COR-L47 (cell line): ENCODE data around the gene PHLPP1.

Experiments
- DNase-seq: peaks from one replicate; lab custom pipeline; 2025; lab: John Stamatoyannopoulos, UW

PHLPP1 gene

DNA sequence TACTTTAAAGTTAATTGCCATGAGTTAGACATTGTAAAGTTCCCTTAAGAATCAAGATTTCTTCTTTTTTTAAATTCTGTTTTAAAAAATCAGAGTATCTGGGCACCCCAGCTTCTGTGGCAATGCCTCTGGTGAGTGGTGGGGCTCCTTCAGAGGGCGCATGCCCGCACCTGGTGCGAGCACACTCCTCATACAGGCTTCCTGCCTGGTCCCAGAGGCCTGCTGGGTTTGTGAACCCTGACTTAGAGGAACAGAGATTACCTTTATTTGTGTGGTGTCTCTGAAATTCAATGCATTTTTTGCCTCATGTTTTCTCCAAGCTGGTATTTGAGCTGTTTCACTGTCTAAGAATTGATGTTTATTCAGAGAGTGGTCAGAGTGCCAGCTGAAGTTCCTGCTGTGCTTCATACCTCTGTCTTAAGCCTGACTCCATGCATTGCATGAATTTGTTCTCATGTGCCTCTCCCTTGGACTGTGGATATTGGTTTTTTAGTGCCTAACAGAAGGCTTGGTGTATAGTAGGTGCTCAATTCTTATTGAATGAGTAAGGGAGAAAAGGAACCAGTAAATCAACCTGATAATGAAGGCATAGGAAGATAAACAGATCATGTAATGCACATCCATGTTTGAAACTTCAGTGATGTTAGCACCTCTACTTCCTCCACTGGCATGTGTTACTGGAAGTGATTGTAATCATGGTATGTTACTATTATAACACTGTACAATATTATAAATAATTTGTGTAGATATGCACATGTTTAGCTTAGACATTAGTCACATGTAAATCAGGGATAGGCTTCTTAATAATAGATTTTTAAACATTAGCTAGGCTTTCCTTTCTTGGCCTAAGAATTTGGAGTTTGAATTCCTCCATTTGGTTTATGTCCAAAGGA is 29.0 kb downstream of the PHLPP1 start:
- no peak for DNase-seq

DNA sequence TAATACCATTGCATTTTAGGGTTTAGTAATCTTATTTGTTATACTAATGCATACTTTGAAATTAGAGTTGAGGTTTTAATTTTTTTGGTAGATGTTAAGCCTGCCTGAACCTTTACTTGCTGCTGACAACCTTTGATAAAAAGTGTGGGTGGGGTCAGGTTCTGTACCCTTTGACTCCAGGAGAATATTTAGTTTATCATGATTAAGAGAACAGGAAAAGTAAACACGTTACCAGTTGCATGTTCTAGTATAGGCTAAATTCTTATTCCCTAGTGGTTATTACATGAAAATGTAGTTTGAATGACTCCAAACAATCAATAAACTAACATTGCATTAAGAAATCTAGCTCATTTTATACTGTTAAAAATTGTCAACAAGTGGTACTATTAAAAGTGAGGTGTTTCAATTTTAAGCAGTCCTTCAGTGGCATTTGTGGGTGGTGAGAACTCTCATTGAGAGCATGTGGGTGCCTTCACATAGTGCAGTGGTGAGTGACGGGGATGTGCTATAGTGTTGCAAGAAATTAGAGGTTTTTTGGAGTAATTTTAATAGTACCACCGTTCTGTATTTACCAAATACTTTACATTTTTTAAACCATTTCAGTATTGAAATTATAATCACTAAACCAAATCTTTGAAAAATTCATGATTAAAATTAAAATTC is 29.9 kb downstream of the PHLPP1 start:
- no peak for DNase-seq

DNA sequence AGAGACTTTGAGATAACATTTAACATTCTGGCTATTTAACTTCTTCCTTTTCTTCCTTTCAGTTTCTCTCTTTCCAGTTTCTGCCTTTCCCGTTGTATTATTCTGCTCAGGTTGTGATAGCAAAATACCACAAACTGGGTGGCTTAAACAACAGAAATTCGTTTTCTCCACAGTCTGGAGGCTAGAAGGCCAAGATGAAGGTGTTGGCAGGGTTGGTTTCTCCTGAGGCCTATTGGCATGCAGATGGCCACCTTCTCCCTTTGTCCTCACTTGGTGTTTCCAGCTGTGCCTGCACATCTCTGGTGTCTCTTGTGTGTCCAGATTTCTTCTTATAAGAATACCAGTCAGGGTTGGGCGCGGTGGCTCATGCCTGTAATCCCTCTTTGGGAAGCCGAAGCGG is 34.0 kb downstream of the PHLPP1 start:
- no peak for DNase-seq

DNA sequence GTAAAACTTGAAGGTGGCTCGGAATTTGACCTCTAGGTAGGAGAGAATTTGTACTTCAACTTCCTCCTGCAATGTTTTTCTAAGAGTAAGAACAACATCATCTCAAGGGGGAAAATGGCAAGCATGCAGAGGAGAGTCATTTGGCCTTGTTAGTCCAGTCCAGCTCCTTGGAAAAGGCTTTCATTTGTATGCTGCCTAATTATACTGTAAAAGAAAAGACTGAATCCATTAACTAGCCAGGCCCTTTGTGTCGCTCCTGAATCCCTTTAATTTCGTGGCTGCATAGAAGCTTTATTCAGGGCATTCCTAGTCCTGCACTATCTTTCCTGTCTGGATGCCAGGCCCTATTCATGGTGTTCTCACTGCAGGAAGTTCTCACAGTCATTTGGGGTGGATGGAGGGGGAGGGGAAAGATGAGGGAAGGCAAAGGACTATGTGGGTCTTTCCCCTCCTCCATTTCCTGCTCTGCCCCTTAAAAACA is 36.0 kb downstream of the PHLPP1 start:
- DNase-seq = peak; percentile 54

DNA sequence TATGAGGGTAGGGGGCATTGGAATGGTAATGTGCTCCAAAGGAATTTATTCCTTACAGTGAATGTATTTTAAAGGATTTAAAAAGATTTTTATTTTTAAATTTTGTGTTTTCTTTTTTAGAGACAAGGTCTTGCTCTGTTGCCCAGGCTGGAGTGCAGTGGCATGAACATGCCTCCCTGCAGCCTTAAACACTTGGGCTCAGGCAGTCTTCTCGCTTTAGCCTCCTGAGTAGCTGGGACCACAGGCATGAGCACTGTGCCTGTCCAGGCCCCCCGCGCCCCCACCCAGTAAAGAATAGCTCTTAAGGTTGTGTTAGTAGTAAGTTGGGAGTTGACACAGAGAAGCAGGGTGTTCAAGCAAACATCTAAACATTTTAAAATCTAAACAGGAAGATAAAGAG is 36.6 kb downstream of the PHLPP1 start:
- DNase-seq = no peak

DNA sequence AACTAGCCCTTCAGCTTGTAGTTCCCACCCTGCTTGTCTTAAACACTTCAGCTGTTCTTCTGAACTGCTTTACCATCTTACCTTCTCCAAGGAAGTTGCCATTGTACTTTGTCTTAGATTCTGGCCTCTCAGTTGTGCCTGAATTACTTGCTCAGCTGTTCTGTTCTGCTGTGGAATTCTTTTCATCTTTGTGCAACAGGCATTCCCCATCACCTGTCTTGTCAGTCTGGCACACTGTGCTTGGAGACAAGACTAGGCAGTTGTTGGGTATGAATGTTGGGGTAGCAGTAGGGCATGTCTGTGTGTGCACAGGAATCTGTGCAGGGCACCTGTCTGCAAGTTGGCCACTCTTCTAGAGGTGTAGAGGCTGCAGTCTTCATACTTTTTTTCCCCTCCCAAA is 38.7 kb downstream of the PHLPP1 start:
- no peak for DNase-seq

DNA sequence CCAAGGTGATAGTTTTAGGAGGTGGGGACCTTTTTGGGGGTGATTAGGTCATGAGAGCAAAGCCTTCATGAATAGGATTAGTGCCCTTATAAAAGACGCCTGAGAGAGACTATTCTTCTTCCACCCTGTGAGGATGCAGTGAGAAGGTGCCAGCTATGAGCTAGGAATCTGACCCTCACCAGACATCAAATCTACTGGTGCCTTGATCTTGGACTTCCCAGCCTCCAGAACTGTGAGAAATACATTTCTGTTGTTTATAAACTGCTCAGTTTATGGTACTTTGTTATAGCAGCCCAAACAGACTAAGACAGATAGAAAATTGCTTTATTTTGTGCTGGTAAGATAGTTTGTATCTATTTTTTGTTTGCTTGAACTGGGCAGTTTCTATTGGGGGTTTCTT is 40.1 kb downstream of the PHLPP1 start:
- no peak for DNase-seq

DNA sequence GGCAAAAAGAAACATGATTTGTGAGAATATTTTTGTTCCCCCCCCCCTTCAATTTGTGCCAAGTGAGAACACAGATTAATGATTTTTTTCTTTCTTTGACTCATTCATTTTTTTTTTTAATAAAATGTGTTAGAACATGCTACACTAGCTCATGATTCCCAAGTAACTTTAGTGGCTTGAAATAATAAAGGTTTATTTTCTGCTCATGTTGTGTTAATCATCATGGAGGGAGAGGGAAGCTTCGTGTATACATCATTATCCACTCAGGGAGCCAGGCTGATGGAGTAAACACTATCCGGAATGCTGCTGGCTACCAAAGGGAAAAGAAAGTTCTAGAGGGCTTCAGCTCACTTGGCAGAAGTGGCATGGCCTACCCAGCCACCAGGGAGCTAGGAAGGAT is 40.6 kb downstream of the PHLPP1 start:
- no peak for DNase-seq

DNA sequence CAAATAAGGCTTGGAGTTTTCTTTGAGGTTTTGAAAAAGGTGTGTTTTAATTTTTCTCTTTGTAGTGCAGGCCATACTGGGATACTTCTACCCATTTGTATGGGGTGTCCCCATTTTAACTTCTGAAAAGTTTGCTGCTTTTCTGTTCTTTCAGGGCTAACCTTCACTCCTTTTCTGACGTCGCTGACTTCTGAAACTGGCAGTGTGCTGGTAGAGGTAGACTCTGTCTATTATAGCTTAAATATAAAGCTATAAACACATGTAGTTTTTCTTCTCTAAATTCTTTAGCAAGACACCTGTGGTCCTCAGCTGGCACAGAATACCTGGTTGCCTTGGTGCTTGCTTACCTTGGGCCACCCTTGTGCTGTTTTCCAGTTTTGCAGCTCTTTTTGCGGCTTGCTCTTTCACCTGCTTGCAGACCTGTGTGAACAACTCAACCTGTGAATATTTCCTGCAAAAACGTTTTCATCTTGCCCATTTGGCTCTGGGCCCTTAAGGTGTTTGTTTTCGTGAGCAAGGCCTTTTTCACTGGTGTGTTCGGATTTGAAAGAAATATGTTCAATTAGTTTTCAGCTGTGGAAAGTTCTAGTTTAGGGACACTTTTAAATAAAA is 42.2 kb downstream of the PHLPP1 start:
- no peak for DNase-seq

DNA sequence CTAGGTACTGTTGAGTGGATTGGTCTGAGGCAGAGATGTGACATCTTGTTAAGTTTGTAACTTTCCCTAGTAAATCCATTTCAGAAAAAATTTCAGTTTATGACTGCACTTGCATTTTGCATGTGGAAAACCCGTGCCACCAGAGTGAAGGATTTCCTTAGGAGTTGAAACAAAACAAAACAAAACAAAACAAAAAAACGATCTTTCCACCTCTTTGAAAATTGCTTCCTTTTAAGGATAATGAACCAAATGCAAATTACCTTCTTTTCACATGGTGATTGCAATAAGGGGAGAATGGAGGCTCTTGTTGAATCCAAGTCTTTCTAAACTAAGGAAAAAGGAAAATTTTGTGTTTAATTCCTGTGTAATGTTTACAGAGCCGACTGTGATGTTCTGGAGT is 43.2 kb downstream of the PHLPP1 start:
- DNase-seq = no peak

DNA sequence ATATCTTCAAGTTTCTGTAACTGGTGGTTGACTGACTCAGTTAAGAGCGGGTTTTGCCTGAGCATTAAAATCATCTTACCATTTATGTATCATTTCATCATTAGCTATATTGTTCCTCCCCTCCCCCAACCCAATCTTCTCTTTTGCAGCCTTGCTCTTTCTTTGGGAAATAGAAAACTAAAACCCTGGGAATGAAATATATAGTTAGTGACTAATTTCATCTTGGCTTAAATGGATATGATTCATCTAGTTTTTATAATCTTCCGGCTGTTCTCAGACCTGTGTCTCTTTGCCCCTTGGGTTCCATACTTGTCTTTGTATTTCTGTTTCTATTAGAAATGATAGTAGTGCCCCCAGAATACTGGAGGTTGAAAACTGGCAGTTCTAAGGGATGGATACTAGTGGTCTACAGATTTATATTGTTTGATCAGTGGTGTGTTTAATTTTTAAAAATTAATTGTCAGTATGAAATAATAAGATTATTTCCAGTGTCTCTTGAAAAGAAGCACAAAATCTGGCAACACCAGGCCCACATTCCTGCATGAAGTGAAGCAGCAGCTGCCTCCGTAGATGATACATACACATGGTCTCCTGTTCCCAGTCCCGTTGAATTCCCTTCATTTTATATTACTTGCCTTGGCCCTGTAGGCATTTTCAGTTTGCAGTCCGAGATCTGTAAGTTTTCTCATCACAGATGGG is 44.5 kb downstream of the PHLPP1 start:
- no peak for DNase-seq

DNA sequence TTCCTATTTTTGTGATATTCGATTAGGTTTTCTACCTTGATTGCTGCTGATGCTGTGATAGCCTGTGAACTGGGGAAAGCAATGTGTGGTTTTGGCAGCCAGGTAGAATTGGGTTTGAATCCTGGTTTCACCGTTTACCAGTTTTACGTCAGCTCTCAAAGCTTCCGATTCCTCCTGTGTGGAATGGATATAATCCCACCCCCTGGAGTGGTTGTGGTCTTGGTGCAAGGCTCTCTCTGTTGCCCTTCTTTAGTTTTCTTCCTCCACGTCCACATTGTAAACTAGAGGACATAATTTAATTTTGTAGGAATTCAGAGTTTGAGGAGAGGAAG is 45.0 kb downstream of the PHLPP1 start:
- DNase-seq = no peak

DNA sequence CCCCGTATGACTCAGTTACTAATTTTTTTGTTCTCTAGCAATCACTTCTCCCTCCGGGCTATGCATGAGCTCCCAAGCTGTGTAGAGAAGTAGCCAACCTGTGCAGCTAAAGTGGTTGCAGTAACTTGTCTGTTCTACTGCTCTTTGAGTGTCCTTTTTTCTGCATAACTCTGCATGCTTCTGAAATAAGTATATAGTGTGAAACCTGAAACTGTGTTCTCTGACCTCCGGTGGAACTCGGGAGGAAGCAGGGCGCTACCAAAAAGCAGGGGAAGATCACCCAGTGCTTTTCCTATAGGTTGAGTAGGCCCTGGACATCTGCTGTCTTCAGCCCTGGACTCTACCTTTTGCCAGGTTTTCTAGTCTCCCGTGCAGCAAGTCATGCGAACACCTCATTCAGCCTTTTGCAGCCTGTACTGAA is 47.8 kb downstream of the PHLPP1 start:
- DNase-seq = no peak

DNA sequence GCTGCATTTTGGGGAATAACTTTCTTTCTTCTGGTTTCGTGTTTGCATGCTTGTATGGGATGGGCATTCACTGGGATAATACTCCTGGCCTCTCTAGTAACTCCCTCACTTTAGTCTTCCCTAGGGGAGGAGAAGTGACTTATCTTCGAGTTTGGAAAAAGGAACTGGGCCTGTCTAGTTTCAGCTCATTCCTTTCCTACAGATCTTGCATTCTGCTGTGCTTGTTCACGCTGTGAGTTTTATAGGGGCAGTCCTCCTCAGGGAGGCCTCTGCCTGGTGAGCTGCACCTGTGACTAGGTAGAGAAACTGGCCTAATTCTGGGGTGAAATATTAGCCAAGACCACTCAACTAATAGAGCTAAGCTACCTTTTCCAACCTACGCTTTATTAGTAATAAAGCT is 50.9 kb downstream of the PHLPP1 start:
- DNase-seq = no peak

DNA sequence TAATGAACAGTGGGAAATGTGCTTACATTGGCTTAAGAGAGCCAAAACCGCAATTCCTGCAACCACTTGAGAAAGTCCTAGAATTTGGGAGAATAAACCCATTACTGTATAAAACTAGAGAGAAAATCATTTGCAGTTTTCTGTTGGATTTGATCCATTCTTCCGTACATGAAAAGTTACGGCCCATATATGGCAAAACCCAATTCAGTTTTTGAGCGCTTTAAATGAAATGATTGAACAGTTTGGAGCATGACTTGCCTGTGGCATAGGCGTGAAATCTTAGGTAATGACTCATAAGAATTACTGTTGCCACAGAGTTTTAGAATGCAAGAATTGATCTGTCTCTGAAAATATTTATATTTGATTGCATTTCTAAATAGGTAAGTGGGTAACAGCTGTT is 52.0 kb downstream of the PHLPP1 start:
- DNase-seq = no peak

DNA sequence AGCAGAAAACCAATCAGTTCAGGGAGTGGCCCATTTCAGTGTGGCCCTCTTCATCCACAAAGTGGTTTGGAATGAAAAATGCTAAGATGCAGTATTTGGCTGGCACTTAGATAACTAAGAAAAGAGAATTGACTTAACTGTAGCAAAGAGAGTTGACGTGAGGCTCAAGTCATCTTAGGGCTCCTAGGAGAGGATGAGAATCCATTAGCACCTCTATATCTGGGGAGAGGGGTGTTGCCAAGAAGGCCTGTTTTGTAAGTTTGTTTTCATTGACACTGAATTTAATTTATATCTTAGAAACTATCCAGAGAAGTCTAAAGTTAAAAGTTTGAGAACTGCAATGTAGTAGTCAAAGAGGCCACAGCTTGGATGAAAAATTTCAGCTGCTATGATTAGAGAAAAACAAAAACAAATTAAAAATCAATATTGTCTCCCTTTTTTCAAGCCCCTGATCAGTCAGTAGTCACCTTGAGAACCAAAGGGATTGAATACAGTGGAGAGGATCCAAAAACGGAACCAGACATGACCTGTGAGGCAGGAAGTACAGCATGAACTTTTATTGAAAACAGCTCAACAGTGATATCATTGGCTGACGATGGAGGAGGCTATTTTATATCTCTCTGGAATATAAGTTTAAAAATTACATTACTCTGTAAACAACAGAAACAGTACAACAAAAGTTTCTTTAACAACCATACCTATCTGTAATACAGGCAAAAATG is 52.7 kb downstream of the PHLPP1 start:
- no peak for DNase-seq

DNA sequence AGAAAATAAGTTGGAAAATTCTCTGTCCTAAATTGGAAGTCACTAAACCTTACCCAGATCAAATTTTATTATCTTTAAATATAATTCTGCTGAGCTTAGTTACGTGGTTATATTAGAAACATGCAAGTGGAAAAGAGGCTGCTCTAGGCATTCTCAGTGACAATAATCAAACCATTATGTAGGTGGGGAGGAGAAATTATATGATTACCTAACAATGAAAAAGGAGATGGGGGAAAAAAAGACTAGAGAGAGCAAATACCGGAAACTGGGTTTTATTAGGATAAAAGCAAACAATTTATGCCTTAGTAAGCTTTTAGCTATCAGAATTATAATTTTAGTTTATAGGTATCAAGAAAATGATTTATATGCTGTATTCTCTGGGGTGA is 53.2 kb downstream of the PHLPP1 start:
- DNase-seq = no peak

DNA sequence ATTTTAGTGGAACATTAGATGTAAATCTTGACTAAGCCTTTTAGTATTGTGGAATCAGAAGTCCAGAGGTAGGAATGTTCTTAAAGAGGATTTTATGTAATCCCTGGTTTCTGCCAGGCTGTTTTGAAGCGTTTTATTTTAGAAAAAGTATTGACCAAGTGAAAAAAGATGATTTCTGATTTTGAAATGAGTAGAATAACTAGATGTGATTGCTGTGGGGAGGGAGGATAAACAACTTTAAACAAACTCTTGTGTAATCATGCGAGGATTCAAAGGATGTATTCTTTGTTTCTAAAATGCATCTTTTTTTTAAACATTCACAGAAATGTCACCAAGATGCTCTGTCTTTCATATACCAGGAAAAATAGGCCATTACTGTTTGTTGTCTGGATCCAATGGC is 53.9 kb downstream of the PHLPP1 start:
- DNase-seq = no peak

DNA sequence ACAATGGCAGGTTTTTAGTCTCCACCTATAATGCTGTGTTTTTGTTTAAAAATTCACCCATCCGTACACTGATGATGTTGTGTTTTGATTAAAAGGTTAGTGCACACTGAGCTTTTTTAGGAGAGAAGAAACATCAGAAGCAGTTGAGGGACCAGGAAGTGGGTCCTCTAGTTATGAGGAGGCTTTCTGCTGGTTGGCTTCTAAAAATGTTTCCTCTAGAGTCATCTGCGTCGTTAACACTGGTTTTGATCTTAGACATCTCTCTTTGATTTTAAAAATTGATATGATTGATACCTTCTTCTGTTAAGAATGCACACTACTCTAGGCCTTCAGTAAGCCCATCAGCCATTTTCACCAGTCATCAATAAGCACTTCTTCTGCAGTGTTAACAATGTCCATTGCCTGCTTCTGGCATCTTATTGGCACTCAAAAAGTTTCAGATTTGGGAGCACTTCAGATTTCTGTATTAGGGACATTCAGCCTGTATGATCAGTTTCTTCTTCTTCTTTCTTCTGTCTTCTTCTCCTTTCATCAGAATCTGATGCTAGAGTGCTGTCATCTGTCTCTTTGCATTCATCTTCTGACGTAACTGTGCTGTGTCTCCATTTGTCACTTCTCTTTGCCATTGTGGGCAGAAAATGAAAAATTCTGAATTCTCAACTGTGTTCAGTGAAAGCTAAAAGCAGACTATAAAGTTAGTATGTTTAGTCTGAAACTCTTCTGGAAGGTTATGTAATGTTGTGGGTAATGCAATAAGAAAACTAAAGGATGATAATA is 56.3 kb downstream of the PHLPP1 start:
- DNase-seq = no peak

DNA sequence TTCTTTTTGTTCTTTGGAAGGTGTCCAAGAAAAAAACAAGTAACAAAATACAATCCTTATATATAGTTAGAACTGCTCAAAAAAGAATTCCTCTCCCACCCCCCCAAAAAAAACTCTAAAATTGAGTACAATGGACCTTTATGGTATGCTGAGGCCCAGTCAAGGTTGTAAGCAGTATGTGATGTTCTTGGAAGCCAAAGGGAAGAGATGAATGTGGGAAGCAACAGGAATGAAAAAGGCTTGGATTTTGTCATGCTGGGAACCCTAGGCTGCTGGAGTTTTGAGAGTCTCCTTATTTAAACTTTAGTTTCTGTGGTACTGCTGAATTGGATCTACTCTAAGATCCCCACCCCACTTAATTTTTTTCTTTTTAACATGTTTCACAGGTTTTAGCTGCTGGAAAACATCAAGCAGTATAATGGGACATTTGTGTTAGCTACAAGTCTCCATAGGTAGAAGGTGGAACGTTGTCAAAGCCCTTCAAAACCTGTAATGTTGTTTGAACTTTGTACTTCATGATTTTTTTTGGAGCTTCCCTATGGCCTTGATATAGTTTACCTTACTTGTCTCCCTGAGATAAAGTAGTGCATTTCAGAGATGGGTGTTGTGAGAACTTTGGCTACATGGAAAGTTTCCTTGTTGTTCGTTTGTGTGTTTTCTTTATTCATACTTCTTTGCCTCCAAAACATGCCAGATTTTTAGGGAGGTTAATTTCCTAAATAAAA is 57.7 kb downstream of the PHLPP1 start:
- no peak for DNase-seq
